Nephron (organoid): Measurements from ENCODE around the gene PLEKHG4.
A peak's percentile ranks its signal among the peaks of the same experiment; 100 is the strongest.

ENCODE experiments used
- H3K27ac Mint-ChIP-seq, 3 experiments: 2 replicates each; pipeline ENCODE4 v1.8.0; 2020; ENCODE audit warnings: mixed read lengths in 3 of 3, mild to moderate bottlenecking in 2 of 3, moderate library complexity in 1 of 3
- H3K27me3 Mint-ChIP-seq: 2 replicates; pipeline ENCODE4 v1.8.0; 2021; ENCODE audit warnings: low read depth, mild to moderate bottlenecking, moderate library complexity, mixed read lengths
- H3K36me3 Mint-ChIP-seq: 2 replicates; pipeline ENCODE4 v1.8.0; 2020; ENCODE audit warnings: low read depth, mixed read lengths
- H3K4me1 Mint-ChIP-seq: 2 replicates; pipeline ENCODE4 v1.8.0; 2020; ENCODE audit warnings: mixed read lengths
- H3K4me3 Mint-ChIP-seq, 3 experiments: 2 replicates each; pipeline ENCODE4 v1.8.0; 2020; ENCODE audit warnings: mild to moderate bottlenecking in 3 of 3, mixed read lengths in 3 of 3, moderate library complexity in 2 of 3
- H3K9me3 Mint-ChIP-seq: 2 replicates; pipeline ENCODE4 v1.8.0; 2020; ENCODE audit warnings: mixed read lengths
- TF ChIP-seq, protein P1 (sequence below), 3 experiments: fragments of 200-600 bp; sonication (generic); IDR thresholded peaks; one replicate each; pipeline ENCODE4 v1.5.0; 2021; ENCODE audit warnings: antibody characterized with exemption in 3 of 3; ENCODE audit not compliant: unreplicated experiment in 3 of 3

Gene PLEKHG4

GRCh38 chr16:67240506-67240905 is 38.8 kb upstream of the PLEKHG4 start:
- Mint-ChIP-seq H3K36me3 (peaks cover 12% of the 10 kb centered on the region), H3K27me3 (no peaks in the 10 kb centered on the region), H3K27ac (no peak overlapping the region), H3K4me1 (peaks cover 7% of the 10 kb centered on the region), H3K4me3 (no peak overlapping the region), H3K9me3 (no peaks in the 10 kb centered on the region)
- TF ChIP-seq, protein P1, sequence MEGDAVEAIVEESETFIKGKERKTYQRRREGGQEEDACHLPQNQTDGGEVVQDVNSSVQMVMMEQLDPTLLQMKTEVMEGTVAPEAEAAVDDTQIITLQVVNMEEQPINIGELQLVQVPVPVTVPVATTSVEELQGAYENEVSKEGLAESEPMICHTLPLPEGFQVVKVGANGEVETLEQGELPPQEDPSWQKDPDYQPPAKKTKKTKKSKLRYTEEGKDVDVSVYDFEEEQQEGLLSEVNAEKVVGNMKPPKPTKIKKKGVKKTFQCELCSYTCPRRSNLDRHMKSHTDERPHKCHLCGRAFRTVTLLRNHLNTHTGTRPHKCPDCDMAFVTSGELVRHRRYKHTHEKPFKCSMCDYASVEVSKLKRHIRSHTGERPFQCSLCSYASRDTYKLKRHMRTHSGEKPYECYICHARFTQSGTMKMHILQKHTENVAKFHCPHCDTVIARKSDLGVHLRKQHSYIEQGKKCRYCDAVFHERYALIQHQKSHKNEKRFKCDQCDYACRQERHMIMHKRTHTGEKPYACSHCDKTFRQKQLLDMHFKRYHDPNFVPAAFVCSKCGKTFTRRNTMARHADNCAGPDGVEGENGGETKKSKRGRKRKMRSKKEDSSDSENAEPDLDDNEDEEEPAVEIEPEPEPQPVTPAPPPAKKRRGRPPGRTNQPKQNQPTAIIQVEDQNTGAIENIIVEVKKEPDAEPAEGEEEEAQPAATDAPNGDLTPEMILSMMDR (IDR thresholded peaks at IDR 0.05; ENCODE audit: unreplicated experiment in 3 of 3): no peak

DNA sequence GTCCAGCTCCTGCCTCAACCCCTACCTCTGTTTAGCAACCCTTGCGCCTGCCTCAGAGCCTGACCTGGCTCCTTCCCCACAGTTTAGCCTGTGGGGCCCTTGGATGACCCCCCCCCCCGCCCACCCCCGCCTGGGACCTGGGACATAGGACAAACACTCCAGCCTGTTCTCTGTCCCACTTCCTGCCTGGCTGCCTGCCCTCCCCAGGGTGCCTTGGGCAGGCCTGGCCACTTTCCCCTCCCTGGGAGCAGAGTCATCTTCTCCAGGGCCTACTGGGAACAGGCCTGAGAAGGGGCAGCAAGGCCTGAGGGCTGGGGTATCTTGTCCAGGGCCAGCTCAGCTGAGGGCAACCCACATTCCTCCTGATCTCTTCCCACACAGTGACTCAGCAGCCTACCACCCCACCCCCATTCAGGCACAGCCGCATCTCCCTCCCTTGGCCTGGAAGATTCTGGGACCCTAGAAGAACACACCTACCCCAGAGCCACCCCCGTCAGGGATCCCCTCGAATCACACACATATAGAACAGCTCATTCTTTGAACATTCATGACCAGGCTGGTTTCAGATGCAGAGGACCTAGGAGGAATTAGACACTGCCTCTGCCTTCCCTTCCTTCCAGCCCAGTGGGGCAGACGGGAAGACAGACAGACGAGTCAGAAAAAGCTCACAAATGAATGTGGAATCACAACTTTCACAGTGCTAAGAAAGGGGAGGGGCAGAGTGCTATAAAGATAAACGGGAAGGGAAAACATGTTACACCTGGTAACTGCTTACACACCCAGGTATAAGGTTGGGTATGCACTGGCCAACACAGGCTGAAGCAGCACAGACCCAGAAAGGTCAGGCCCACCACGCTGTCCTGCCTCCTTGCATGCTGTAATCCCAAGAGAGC is 38.1 kb upstream of the PLEKHG4 start:
- no peaks in the 10 kb centered on the region for H3K27me3 Mint-ChIP-seq

GRCh38 chr16:67242138-67242730 is 37.1 kb upstream of the PLEKHG4 start:
- H3K27me3 Mint-ChIP-seq: no peaks in the 10 kb centered on the region

More for the DNA sequence above, 38.1 kb upstream of the PLEKHG4 start:
- Mint-ChIP-seq H3K4me3 (no peak overlapping the region), H3K4me1 (peaks cover 7% of the 10 kb centered on the region), H3K36me3 (peaks cover 8% of the 10 kb centered on the region), H3K27ac (no peak overlapping the region), H3K9me3 (no peaks in the 10 kb centered on the region)
- TF ChIP-seq, protein P1 (IDR thresholded peaks at IDR 0.05; ENCODE audit: unreplicated experiment in 3 of 3): no peak

GRCh38 chr16:67243481-67243880 is 35.9 kb upstream of the PLEKHG4 start:
- no peaks in the 10 kb centered on the region for H3K9me3 Mint-ChIP-seq
- no peaks in the 10 kb centered on the region for H3K36me3 Mint-ChIP-seq
- H3K4me1 Mint-ChIP-seq: peaks cover 17% of the 10 kb centered on the region
- peak overlapping the region in 2 of 3 experiments; percentile 26 to 37 for H3K4me3 Mint-ChIP-seq
- H3K27me3 Mint-ChIP-seq: peaks cover 10% of the 10 kb centered on the region
- TF ChIP-seq, protein P1 (IDR thresholded peaks at IDR 0.05; ENCODE audit: unreplicated experiment in 3 of 3): no peak
- H3K27ac Mint-ChIP-seq: no peak overlapping the region

More at GRCh38 chr16:67242138-67242730, 37.1 kb upstream of the PLEKHG4 start:
- Mint-ChIP-seq H3K4me3 (no peak overlapping the region), H3K9me3 (no peaks in the 10 kb centered on the region), H3K36me3 (peaks cover 4% of the 10 kb centered on the region), H3K4me1 (peaks cover 7% of the 10 kb centered on the region), H3K27ac (no peak overlapping the region)
- TF ChIP-seq, protein P1 (IDR thresholded peaks at IDR 0.05; ENCODE audit: unreplicated experiment in 3 of 3): no peak

DNA sequence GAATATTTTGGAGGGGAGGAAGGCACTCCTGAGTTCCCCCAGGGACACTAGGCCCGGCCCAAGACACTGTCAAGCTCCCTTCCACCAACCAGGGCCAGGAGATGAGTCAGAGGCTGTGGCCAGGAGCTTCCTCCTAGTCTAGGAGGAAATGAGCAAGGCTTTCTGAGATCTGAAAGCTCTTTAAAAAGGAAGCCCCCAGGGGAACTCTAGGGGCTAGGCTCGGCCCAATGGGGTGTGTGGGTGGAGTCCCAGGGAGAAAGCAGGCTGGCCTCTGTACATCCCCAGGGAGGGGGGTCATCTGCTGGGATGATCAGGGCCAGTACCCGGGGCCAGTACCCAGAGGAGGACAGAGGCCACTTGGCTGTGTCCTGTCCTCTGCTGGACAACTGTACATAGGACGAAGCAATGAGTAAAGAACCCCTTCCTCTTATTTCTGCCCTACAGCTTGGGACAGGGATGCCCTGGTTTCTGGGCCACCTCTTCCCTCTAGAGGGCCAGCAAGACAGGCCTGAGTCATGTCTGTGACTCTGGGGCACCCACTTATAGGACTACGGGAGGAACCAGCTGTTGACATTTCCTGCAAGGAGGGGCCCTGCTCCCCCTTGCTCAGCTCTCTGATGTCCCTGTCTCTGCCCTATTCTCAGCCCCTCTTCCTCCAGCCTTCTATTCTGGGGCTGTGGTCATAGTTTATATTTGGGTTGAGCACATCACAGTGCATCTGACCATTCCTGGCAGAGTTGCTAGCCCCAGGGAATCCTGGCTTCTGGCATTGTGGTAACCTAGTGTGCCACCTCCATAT is 34.7 kb upstream of the PLEKHG4 start:
- Mint-ChIP-seq H3K9me3 (no peaks in the 10 kb centered on the region), H3K4me3 (peak overlapping the region; percentile 82 to 90 (median 89)), H3K27me3 (peaks cover 15% of the 10 kb centered on the region), H3K36me3 (no peaks in the 10 kb centered on the region), H3K27ac (peak overlapping the region; percentile 51 to 89 (median 68)), H3K4me1 (peaks cover 21% of the 10 kb centered on the region)
- TF ChIP-seq, protein P1 (IDR thresholded peaks at IDR 0.05; ENCODE audit: unreplicated experiment in 3 of 3): no peak
